Endometrial microvascular endothelial cells (primary cell): ENCODE results near the gene CCDC7. TPM values are rescaled to one million over a fixed set of nuclear protein-coding genes. Genes with fewer than 3 reads are reported as not detected.
"Not testable (repeated sequence)": the region's sequence is repeated elsewhere in the genome, so short reads cannot be mapped to it uniquely, and the experiment has no call there.

Source experiments
- in situ Hi-C: cut with HindIII; loops from 2 replicates; pipeline ENCODE4 v1.10.0; 2017; ENCODE audit warnings: low sequenced_read_pairs, low pct_unique_long_range_greater_than_20kb; ENCODE audit errors: inconsistent ontology term
- total RNA-seq: library from RNA; depleted of rRNA; stranded (reverse); fragments of >200 nt; gene quantifications from one replicate; pipeline ENCODE4 v1.2.3, GENCODE V29; 2015; ENCODE audit errors: inconsistent ontology term

Gene CCDC7
- 0.28 TPM for total RNA-seq

DNA sequence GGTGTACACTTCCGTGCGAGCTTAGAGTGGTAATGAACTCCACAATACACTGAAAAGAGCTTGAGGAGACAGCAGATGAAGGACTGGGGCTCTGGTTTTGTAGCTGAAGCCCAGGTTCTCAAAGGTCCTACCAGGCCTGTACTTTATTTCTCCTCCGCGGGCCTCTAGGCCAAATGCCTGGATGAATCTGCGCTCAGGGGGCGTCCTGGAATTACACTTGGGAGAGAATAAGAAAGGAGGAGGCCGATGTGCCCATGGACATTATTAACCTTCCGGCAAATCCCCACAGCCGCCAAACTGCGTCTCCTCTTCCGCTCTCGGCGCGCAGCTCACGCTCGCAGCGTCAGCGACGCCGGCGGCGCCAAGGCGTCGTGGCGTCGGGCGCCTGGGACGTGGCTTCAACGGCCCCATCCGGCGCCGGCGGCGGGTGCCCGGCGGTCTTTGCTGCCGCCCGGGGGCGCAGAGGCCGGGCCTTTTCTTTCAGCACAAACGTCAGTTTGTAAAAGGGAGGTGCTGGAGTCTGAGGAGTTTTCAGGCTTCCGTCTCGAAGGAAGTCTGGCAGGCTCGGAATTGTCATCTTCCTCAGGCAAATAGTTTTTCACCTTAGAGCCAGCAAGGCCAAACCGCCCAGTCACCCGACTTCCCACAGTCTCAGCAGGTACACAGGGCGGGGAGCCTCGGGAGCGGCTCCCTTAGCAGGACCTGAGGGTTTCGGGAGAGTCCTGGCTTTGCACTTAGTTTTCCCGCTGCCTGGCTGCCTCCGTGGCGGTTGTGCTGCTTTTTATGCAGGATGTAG is at the start of gene CCDC7:
Gene CCDC7, plus strand, starts transcription at position 401 of the 796 bp plus-strand sequence. CDS start 5,503 bp downstream, outside the sequence.
- in situ Hi-C loops = no loop called here

GRCh38 chr10:32397163-32397562 is 48.8 kb upstream of the CCDC7 start:
- in situ Hi-C loops = not testable (repeated sequence)

- in situ Hi-C loops = not testable (repeated sequence)
Observed at GRCh38 chr10:32399720-32400119, 46.2 kb upstream of the CCDC7 start.

- in situ Hi-C loops = no loop called here
Observed at GRCh38 chr10:32400961-32401360, 45.0 kb upstream of the CCDC7 start.

DNA sequence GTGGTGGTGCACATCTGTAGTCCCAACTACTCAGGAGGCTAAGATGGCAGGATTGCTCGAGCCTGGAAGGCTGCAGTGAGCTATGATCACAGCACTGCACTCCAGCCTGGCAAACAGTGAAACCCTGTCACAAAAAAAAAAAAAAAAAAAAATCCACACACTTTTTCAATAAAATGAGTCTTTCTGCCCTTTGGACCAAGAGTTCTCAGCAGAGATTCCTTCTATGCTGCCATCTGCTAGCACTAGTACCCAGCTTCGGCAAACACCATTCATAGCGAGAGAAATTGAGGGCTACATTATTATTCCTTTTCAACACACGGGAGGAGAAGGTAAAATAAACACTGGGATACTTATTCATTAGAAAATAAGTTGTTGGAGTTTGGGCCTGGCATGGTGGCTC is 43.4 kb upstream of the CCDC7 start:
- in situ Hi-C loops = no loop called here

DNA sequence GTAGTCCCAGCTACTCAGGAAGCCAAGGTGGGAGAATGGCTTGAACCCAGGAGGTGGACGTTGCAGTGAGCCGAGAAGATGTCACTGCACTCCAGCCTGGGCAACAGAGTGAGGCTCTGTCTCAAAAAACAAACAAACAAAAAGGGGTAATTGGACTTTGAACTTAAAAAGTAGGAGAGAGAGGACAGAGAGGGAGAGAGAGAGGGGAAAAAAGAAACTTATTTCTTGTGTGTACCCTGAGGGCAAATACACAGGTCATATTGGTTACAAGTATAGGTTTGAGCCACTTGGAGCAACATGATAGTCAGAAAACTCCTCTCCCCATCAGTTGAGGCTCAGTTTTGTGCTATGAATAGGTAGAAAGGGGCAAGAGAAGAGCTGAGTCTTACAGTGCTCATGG is 42.8 kb upstream of the CCDC7 start:
- in situ Hi-C loops = no loop called here

- in situ Hi-C loops = no loop called here
Observed at GRCh38 chr10:32408690-32409089, 37.2 kb upstream of the CCDC7 start.

GRCh38 chr10:32409741-32410140 is 36.2 kb upstream of the CCDC7 start:
- in situ Hi-C loops = no loop called here

DNA sequence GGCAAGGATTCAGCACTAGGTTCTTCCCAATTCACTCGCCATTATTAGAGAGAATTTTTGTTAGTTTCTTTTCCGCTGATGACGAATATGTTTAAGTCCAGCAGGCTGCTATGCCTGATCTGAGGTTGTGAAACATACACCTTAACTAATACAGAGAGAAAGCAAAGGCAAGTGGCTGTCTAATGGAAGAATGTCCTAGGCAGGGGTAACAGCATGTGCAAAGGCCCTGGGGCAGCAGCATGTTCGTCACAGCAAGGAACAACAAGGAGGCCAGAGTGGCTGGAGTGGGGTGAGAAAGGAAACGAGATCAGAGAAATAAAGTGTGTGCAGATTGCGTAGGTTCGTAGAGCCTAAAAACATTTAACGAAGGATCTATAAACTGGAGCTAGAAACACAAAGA is 35.4 kb upstream of the CCDC7 start:
- in situ Hi-C loops = no loop called here

- in situ Hi-C loops = no loop called here
Observed at GRCh38 chr10:32411797-32412498, 34.0 kb upstream of the CCDC7 start.

GRCh38 chr10:32412499-32412853 is 33.5 kb upstream of the CCDC7 start:
- in situ Hi-C loops = no loop called here

- in situ Hi-C loops = no loop called here
Observed at GRCh38 chr10:32413513-32413912, 32.4 kb upstream of the CCDC7 start.

DNA sequence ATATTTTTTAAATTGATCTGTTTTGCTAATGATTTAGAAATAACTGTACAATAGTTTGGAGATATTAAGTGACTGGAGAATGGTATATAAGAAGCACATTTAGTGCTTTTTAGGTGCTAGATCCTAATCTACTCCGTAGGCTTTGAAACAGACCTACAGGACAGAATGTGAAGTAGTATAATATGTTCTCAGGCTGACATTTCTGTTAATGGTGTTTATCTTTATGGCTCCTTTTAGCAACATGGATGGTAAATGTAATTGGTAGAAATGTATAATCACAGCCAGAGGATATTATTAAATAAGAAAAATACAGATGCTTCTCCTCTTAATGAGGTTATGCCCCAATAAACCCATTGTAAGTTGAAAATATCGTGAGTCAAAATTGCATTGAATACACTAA is 30.6 kb upstream of the CCDC7 start:
- in situ Hi-C loops = no loop called here

GRCh38 chr10:32417911-32418547 is 27.9 kb upstream of the CCDC7 start:
- in situ Hi-C loops = no loop called here

- in situ Hi-C loops = no loop called here
Observed at GRCh38 chr10:32418572-32418971, 27.4 kb upstream of the CCDC7 start.

DNA sequence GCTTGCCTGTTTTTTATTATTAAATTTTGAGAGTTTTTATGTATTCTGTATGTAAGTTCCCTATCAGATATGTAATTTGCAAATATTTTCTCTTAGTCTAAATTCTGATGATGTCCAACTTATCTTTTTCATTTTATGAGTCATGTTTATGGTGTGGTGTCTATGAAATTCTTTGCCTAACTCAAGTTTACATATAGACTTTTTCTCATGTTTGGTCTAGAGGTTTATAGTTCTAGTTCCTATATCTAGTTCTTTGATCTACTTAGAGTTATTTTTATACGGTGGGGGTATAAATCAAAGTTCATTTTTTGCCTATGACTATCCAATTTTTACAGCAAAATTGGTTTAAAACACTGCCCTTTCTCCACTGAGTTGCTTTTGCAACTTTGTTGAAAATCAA is 26.3 kb upstream of the CCDC7 start:
- in situ Hi-C loops = no loop called here

DNA sequence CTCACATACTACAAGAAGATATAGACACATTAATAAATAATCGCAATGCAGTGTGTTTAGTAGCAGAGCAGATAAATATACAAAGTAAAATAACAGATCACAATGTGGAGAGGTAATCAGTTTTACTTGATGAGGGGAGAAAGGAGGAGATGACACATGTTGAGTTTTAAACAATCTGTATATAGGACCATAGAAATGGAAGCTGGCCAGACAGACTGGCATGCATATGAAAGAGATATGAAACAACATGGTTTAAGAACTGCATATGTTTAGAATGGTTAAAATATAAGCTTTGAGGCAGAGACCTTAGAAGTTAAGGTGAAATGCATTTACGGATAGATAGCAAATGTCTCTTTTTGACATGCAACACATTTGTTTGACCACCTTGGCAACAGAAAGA is 19.8 kb upstream of the CCDC7 start:
- in situ Hi-C loops = no loop called here

- in situ Hi-C loops = no loop called here
Observed at GRCh38 chr10:32433542-32433941, 12.4 kb upstream of the CCDC7 start.

DNA sequence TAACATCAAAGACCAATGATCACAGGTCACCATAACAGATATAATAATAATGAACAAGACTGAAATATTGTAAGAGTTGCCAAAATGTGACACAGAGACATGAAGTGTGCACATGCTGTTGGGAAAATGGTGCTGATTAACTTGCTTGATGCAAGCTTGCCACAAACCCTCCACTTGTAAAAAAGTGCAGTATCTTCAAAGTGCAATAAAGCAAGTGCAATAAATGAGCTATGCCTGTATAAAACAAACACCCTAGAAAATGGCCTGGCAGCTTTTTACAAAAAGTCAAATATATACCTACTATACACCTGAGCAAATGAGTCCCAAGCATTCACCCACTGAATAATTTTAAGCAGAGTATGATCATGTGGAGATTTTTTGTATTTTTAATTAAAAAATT is 9.7 kb upstream of the CCDC7 start:
- in situ Hi-C loops = no loop called here

DNA sequence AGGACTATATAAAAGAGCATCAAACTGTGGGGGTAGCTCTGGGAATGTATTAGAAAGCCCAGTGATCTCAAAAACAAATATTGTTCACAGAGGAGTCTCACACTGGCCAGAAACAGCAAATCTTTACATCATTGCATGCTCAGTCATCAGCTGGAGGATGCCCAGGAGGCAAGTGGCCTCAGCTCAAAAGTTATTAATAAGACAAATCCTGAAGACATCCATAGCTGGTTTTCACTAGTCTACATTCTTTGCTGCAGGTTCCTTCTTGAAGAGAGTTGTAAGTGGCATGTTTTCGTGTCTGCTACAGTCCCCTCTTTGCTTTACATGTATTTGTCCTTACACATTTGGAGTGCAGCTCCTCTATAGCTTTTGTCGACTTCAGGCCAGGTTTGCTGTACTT is 8.6 kb upstream of the CCDC7 start:
- in situ Hi-C loops = no loop called here
